K562 (cell line): ENCODE measurements around the gene OSBPL3. TPM values are rescaled to one million over a fixed set of nuclear protein-coding genes. Genes with fewer than 3 reads are reported as not detected.

Source experiments
- ATAC-seq: fragments of 200-7000 bp; cut with Tn5 transposase; 3 replicates; pipeline ENCODE4 v1.9.1; 2020; ENCODE audit warnings: moderate library complexity
- BruUV-seq: library from RNA; stranded (reverse); fragments of 400-500 nt; replicated peaks from 2 replicates; lab custom pipeline; 2021; lab: Mats Ljungman, UMichigan
- CTCF ChIA-PET: fragments of 300-600 bp; formaldehyde crosslinking; extraction: SDS; loops from one replicate; lab custom pipeline; 2021; ENCODE audit warnings: low intra/inter-chr PET ratio; lab: Yijun Ruan, JAX
- POLR2A ChIA-PET: fragments of 300-600, 350-650 bp; sonication (Branson Sonifier 250); formaldehyde crosslinking; extraction: SDS; loops from one replicate; lab custom pipeline; 2021; ENCODE audit warnings: antibody characterized with exemption, inconsistent platforms; lab: Yijun Ruan, JAX
- DNase-seq, 4 experiments: peaks; one replicate each; pipeline versions ENCODE4 v3.0.0 to v3.0.0-alpha.2; 2011 to 2018; ENCODE audit warnings: low spot score in 3 of 4, mixed read lengths in 3 of 4; ENCODE audit errors: extremely low read depth in 1 of 4
- FAIRE-seq: peaks from 2 replicates; lab custom pipeline; 2011; peaks lifted over from hg19 to GRCh38; lab: Jason Lieb, UNC
- H2AFZ ChIP-seq: 2 replicates; pipeline ENCODE4 v1.6.0; 2011; ENCODE audit warnings: low read depth, low read length, control low read depth, inconsistent platforms
- H3K27ac ChIP-seq: fragments of 200-600 bp; 3 replicates; pipeline ENCODE4 v1.8.0; 2011; ENCODE audit warnings: low read depth, mild to moderate bottlenecking, control low read depth, inconsistent platforms, low read length, moderate library complexity, mixed read lengths; ENCODE audit errors: extremely low read depth
- H3K27me3 ChIP-seq, 2 experiments: fragments of 300-600 bp in 1 of 2; 2 replicates in 1 of 2; 3 replicates in 1 of 2; pipeline versions ENCODE4 v1.6.0 to v1.8.0; 2011; ENCODE audit warnings: inconsistent platforms in 2 of 2, low read length in 2 of 2, mild to moderate bottlenecking in 1 of 2, mixed read lengths in 1 of 2, moderate library complexity in 1 of 2; ENCODE audit not compliant: control insufficient read depth in 2 of 2, insufficient read depth in 2 of 2
- H3K36me3 ChIP-seq: fragments of 300-600 bp; 3 replicates; pipeline ENCODE4 v1.8.0; 2011; ENCODE audit warnings: mild to moderate bottlenecking, low read length, inconsistent platforms; ENCODE audit not compliant: control insufficient read depth, insufficient read depth
- H3K4me1 ChIP-seq, 2 experiments: fragments of 200-600 bp in 1 of 2; replicated peaks in 1 of 2; 2 replicates in 1 of 2; 3 replicates in 1 of 2; pipeline versions ENCODE4 v1.5.1 to v1.8.0; 2011; ENCODE audit warnings: inconsistent platforms in 2 of 2, low read length in 2 of 2, mild to moderate bottlenecking in 1 of 2, mixed read lengths in 1 of 2, moderate library complexity in 1 of 2; ENCODE audit not compliant: control insufficient read depth in 2 of 2, insufficient read depth in 2 of 2
- H3K4me2 ChIP-seq: 2 replicates; pipeline ENCODE4 v1.6.1; 2011; ENCODE audit warnings: low read length, control low read depth, inconsistent platforms, mixed read lengths; ENCODE audit not compliant: insufficient read depth
- H3K4me3 ChIP-seq: fragments of 200-600 bp; sonication (generic), shearing (Covaris generic); 2 replicates; pipeline ENCODE4 v1.5.1; 2016; ENCODE audit warnings: control low read depth, inconsistent platforms
- H3K79me2 ChIP-seq: fragments of 200-600 bp; 3 replicates; pipeline ENCODE4 v1.8.0; 2011; ENCODE audit warnings: low read length, inconsistent platforms; ENCODE audit not compliant: control insufficient read depth, insufficient read depth
- H3K9ac ChIP-seq, 2 experiments: 2 replicates each; pipeline versions ENCODE4 v1.6.0 to v1.6.1; 2011; ENCODE audit warnings: low read depth in 2 of 2, low read length in 2 of 2, control low read depth in 1 of 2, inconsistent platforms in 1 of 2, mild to moderate bottlenecking in 1 of 2, mixed read lengths in 1 of 2; ENCODE audit not compliant: insufficient read depth in 1 of 2
- H3K9me1 ChIP-seq: one replicate; pipeline ENCODE4 v1.6.0; 2011; ENCODE audit warnings: inconsistent platforms, mild to moderate bottlenecking, low read length, moderate library complexity; ENCODE audit not compliant: control insufficient read depth, insufficient read depth
- H3K9me3 ChIP-seq: replicated peaks from 2 replicates; pipeline ENCODE4 v1.5.1; 2011; ENCODE audit warnings: low read depth, low read length, inconsistent platforms; ENCODE audit not compliant: control insufficient read depth, insufficient read depth
- H4K20me1 ChIP-seq: replicated peaks from 2 replicates; pipeline ENCODE4 v1.6.1; 2011; ENCODE audit warnings: low read length, inconsistent platforms, mixed read lengths; ENCODE audit not compliant: control insufficient read depth, insufficient read depth
- C11orf30 ChIP-seq: fragments of 450-650 bp; IDR thresholded peaks from 2 replicates; pipeline ENCODE4 v1.6.1; 2016; ENCODE audit warnings: low read depth, mild to moderate bottlenecking
- CEBPZ ChIP-seq: fragments of 150-350 bp; IDR thresholded peaks from 2 replicates; pipeline ENCODE4 v1.6.1; 2014; ENCODE audit warnings: low read depth, mild to moderate bottlenecking, low read length, borderline replicate concordance
- NFIX ChIP-seq: fragments of 250-450 bp; sonication (Bioruptor Pico); IDR thresholded peaks from 2 replicates; pipeline ENCODE4 v1.4.0; 2020; ENCODE audit warnings: low read depth, mild to moderate bottlenecking, moderate library complexity
- NUFIP1 ChIP-seq: fragments of 450-650 bp; IDR thresholded peaks from 2 replicates; pipeline ENCODE4 v1.6.1; 2018; ENCODE audit not compliant: partially characterized antibody
- SP2 ChIP-seq: IDR thresholded peaks from 2 replicates; pipeline ENCODE4 v1.6.1; 2011; ENCODE audit warnings: mild to moderate bottlenecking, low read depth, low read length, moderate library complexity; ENCODE audit not compliant: poor library complexity, severe bottlenecking; ENCODE audit errors: extremely low read depth
- SRSF1 ChIP-seq: fragments of 200-400 bp; formaldehyde crosslinking; IDR thresholded peaks from 2 replicates; pipeline ENCODE4 v1.6.1; 2017; ENCODE audit warnings: mild to moderate bottlenecking, low read depth, low read length, moderate library complexity
- SRSF3 ChIP-seq: fragments of 200-400 bp; formaldehyde crosslinking; IDR thresholded peaks from 2 replicates; pipeline ENCODE4 v1.6.1; 2016; ENCODE audit warnings: mild to moderate bottlenecking, low read length, moderate library complexity; ENCODE audit not compliant: insufficient read depth
- TEAD2 ChIP-seq: fragments of 450-650 bp; IDR thresholded peaks from 2 replicates; pipeline ENCODE4 v1.6.1; 2016; ENCODE audit warnings: missing genetic modification characterization, control low read depth, missing compliant biosample characterization
- ZNF584 ChIP-seq: fragments of 200-800 bp; sonication (Bioruptor generic); IDR thresholded peaks from 2 replicates; pipeline ENCODE4 v1.6.1; 2016; ENCODE audit warnings: low read depth, mild to moderate bottlenecking, missing genetic modification characterization, missing compliant biosample characterization
- ZNF79 ChIP-seq: fragments of 250-450 bp; sonication (Bioruptor Pico); IDR thresholded peaks from 2 replicates; pipeline ENCODE4 v1.4.0; 2020; ENCODE audit warnings: low read depth, mild to moderate bottlenecking, moderate library complexity
- in situ Hi-C: fragments of 300-500 bp; cut with MboI; formaldehyde crosslinking; loops from 4 replicates; pipeline ENCODE4 v1.15.0; 2018; ENCODE audit warnings: inconsistent platforms, mixed read lengths
- intact Hi-C: fragments of 100-400 bp; cut with micrococcal nuclease; formaldehyde crosslinking; loops from 2 replicates; pipeline ENCODE4 v1.14.2; 2022
- polyA plus RNA-seq, 8 experiments: library from polyadenylated mRNA; depleted of rRNA in 4 of 8; stranded (reverse) in 5 of 8; unstranded in 3 of 8; fragments of >200 nt; fragmentation: Nextera tagmentation in 2 of 8; fragmentation: Illumina TruSeq in 1 of 8; extraction: Ambion mirVana in 2 of 8; extraction: Trizol in 1 of 8; gene quantifications; 2 replicates each; pipeline versions ENCODE4 v1.2.1 to v1.2.3, GENCODE V29; 2011 to 2014; ENCODE audit warnings: inconsistent platforms in 1 of 8, missing spikeins in 1 of 8
- total RNA-seq, 7 experiments: library from RNA; depleted of rRNA in 6 of 7; stranded (reverse); fragments of >200 nt in 6 of 7; fragmentation: Illumina TruSeq in 2 of 7; extraction: Trizol in 2 of 7; gene quantifications; 2 replicates each; pipeline versions ENCODE4 v1.2.1 to v1.2.3, GENCODE V29; 2011 to 2021; ENCODE audit warnings: low replicate concordance in 1 of 7

The OSBPL3 gene
- total and polyA plus RNA-seq, 9 of the 15 experiments (the other 6 are each of a cell fraction or from before 2014, with no cell fraction given) = 4.8 to 37.2 (median 26.5) TPM

DNA sequence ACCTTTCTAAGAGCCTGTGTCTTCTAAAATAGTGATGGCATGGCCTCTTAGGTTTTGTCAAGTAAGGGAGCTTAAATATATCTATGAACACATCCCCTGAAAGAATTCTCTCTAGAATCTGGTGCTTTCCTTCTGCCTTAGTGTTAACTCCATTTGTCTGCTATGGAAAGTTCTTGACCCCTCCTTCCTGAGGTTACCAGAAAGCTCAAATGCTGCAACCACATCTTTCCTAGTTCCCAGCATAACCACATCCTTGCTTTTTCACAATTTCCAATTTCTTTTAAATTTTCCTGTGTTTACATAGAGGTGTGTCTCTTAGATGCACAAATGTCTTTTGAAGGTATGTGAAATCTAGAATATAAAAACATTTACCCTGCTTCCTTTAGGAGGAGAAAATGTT is 206.3 kb downstream of the OSBPL3 start:
- ChIA-PET POLR2A (no interaction called here), CTCF (no interaction called here)
- no peaks in the 10 kb centered on the region for H3K36me3 ChIP-seq
- H4K20me1 ChIP-seq = no peaks in the 10 kb centered on the region
- no peak overlapping the region for H3K4me3 ChIP-seq
- H3K79me2 ChIP-seq = no peaks in the 10 kb centered on the region
- BruUV-seq = no TSS peak
- no peaks in the 10 kb centered on the region for H3K9me1 ChIP-seq
- H3K27me3 ChIP-seq = no peaks in the 10 kb centered on the region
- H3K9ac ChIP-seq = no peak overlapping the region
- no peak for TF ChIP-seq NFIX
- no peak for TF ChIP-seq SRSF3
- no peak for TF ChIP-seq NUFIP1
- no peak for TF ChIP-seq TEAD2 (tag)
- TF ChIP-seq CEBPZ = no peak
- TF ChIP-seq ZNF79 (CRISPR knock-in tag) = no peak
- no peak for TF ChIP-seq ZNF584 (CRISPR knock-in tag)
- TF ChIP-seq SRSF1 = no peak
- no peak for TF ChIP-seq C11orf30
- TF ChIP-seq SP2 = no peak
- H3K4me2 ChIP-seq = no peak overlapping the region
- H3K9me3 ChIP-seq = no peaks in the 10 kb centered on the region; the same call in 1 of the 2 replicates
- in situ Hi-C loops (no loop called here), intact Hi-C loops (no loop called here)
- ATAC-seq (no peak), DNase-seq (no peak), FAIRE-seq (no peak)
- no peak overlapping the region for H3K27ac ChIP-seq
- no peak overlapping the region for H2AFZ ChIP-seq
- H3K4me1 ChIP-seq = peaks cover 0 to 5% of the 10 kb centered on the region in 2 experiments; a peak in 4 of 5 replicates
